ENCODE data around the gene CTIF. TPM values are rescaled to one million over a fixed set of nuclear protein-coding genes. Genes with fewer than 3 reads are reported as not detected.
"Not testable (repeated sequence)": the region's sequence is repeated elsewhere in the genome, so short reads cannot be mapped to it uniquely, and the experiment has no call there.

The CTIF gene
- total RNA-seq, 2 experiments from 2014 or later, result 0.06 to 0.38 TPM

GRCh38 chr18:48500517-48500916 lies 38.3 kb upstream of the CTIF start:
- ChIA-PET CTCF (ENCODE audit: unreplicated experiment) (no interaction called here), POLR2A (interaction anchor here (0.6 kb wide), 1 partner anchor 184 kb away, joined by 3 read pairs; no protein-coding TSS in a partner anchor)
- H3K27ac ChIP-seq (ENCODE audit: low read depth, low read length, poor library complexity, severe bottlenecking), result no peak overlapping the region
- no peak overlapping the region for H2AFZ ChIP-seq (ENCODE audit: low read length)
- DNase-seq (ENCODE audit: low spot score), result no peak
- intact Hi-C loops (cut with micrococcal nuclease; ENCODE audit: unreplicated experiment), result no loop called here
- TF ChIP-seq CTCF (conservative IDR thresholded peaks at IDR 0.05; ENCODE audit: low read length) (no peak), EZH2phosphoT487 (IDR thresholded peaks at IDR 0.05; ENCODE audit: borderline replicate concordance, low read depth, low read length) (no peak)
- no peaks in the 10 kb centered on the region for H3K4me1 ChIP-seq (ENCODE audit: insufficient read depth, low read length, poor library complexity, severe bottlenecking)
- H3K79me2 ChIP-seq (ENCODE audit: insufficient read depth, low read depth, low read length), result no peaks in the 10 kb centered on the region
- no peaks in the 10 kb centered on the region for H3K9me2 ChIP-seq (ENCODE audit: insufficient read depth, low read length)
- H3K36me3 ChIP-seq (ENCODE audit: insufficient read depth, low read length), result no peaks in the 10 kb centered on the region
- H3K9me3 ChIP-seq (ENCODE audit: low read length), result no peaks in the 10 kb centered on the region
- BruUV-seq (replicated peaks), result no TSS peak
- H3K4me3 ChIP-seq (ENCODE audit: low read depth, low read length, poor library complexity, severe bottlenecking), result no peak overlapping the region
- H3K4me2 ChIP-seq (ENCODE audit: low read length), result no peak overlapping the region
- no peaks in the 10 kb centered on the region for H4K20me1 ChIP-seq (ENCODE audit: insufficient read depth, low read length)

GRCh38 chr18:48502906-48503305 lies 35.9 kb upstream of the CTIF start:
- Histone ChIP-seq H4K20me1 (ENCODE audit: insufficient read depth, low read length) (no peaks in the 10 kb centered on the region), H3K27ac (ENCODE audit: low read depth, low read length, poor library complexity, severe bottlenecking) (no peak overlapping the region), H2AFZ (ENCODE audit: low read length) (no peak overlapping the region), H3K9me3 (ENCODE audit: low read length) (no peaks in the 10 kb centered on the region), H3K4me3 (ENCODE audit: low read depth, low read length, poor library complexity, severe bottlenecking) (no peak overlapping the region), H3K36me3 (ENCODE audit: insufficient read depth, low read length) (no peaks in the 10 kb centered on the region), H3K4me2 (ENCODE audit: low read length) (no peak overlapping the region), H3K9me2 (ENCODE audit: insufficient read depth, low read length) (no peaks in the 10 kb centered on the region), H3K4me1 (ENCODE audit: insufficient read depth, low read length, poor library complexity, severe bottlenecking) (no peaks in the 10 kb centered on the region), H3K79me2 (ENCODE audit: insufficient read depth, low read depth, low read length) (no peaks in the 10 kb centered on the region)
- ChIA-PET CTCF (ENCODE audit: unreplicated experiment) (no interaction called here), POLR2A (no interaction called here)
- BruUV-seq (replicated peaks), result no TSS peak
- no peak for TF ChIP-seq EZH2phosphoT487 (IDR thresholded peaks at IDR 0.05; ENCODE audit: borderline replicate concordance, low read depth, low read length)
- no peak for TF ChIP-seq CTCF (conservative IDR thresholded peaks at IDR 0.05; ENCODE audit: low read length)
- no peak for DNase-seq (ENCODE audit: low spot score)
- intact Hi-C loops (cut with micrococcal nuclease; ENCODE audit: unreplicated experiment), result no loop called here

- Histone ChIP-seq H3K36me3 (ENCODE audit: insufficient read depth, low read length) (no peaks in the 10 kb centered on the region), H3K9me2 (ENCODE audit: insufficient read depth, low read length) (no peaks in the 10 kb centered on the region), H3K4me1 (ENCODE audit: insufficient read depth, low read length, poor library complexity, severe bottlenecking) (no peaks in the 10 kb centered on the region), H3K27ac (ENCODE audit: low read depth, low read length, poor library complexity, severe bottlenecking) (no peak overlapping the region), H3K4me2 (ENCODE audit: low read length) (no peak overlapping the region), H3K79me2 (ENCODE audit: insufficient read depth, low read depth, low read length) (no peaks in the 10 kb centered on the region), H4K20me1 (ENCODE audit: insufficient read depth, low read length) (no peaks in the 10 kb centered on the region), H3K9me3 (ENCODE audit: low read length) (no peaks in the 10 kb centered on the region), H3K4me3 (ENCODE audit: low read depth, low read length, poor library complexity, severe bottlenecking) (no peak overlapping the region), H2AFZ (ENCODE audit: low read length) (no peak overlapping the region)
- no peak for DNase-seq (ENCODE audit: low spot score)
- BruUV-seq (replicated peaks), result no TSS peak
- ChIA-PET CTCF (ENCODE audit: unreplicated experiment) (no interaction called here), POLR2A (no interaction called here)
- intact Hi-C loops (cut with micrococcal nuclease; ENCODE audit: unreplicated experiment), result no loop called here
- TF ChIP-seq CTCF (conservative IDR thresholded peaks at IDR 0.05; ENCODE audit: low read length), result no peak
- no peak for TF ChIP-seq EZH2phosphoT487 (IDR thresholded peaks at IDR 0.05; ENCODE audit: borderline replicate concordance, low read depth, low read length)
These were observed 34.0 kb upstream of the CTIF start for GRCh38 chr18:48504819-48505218.

GRCh38 chr18:48506983-48507568 lies 31.8 kb upstream of the CTIF start:
- intact Hi-C loops (cut with micrococcal nuclease; ENCODE audit: unreplicated experiment); CTCF ChIA-PET (ENCODE audit: unreplicated experiment); H3K9me2 ChIP-seq (ENCODE audit: insufficient read depth, low read length); H3K27ac ChIP-seq (ENCODE audit: low read depth, low read length, poor library complexity, severe bottlenecking); POLR2A ChIA-PET; H3K4me1 ChIP-seq (ENCODE audit: insufficient read depth, low read length, poor library complexity, severe bottlenecking); H3K36me3 ChIP-seq (ENCODE audit: insufficient read depth, low read length); BruUV-seq (replicated peaks); H3K79me2 ChIP-seq (ENCODE audit: insufficient read depth, low read depth, low read length); H3K4me3 ChIP-seq (ENCODE audit: low read depth, low read length, poor library complexity, severe bottlenecking); H2AFZ ChIP-seq (ENCODE audit: low read length); DNase-seq (ENCODE audit: low spot score); H3K4me2 ChIP-seq (ENCODE audit: low read length); H3K9me3 ChIP-seq (ENCODE audit: low read length); H4K20me1 ChIP-seq (ENCODE audit: insufficient read depth, low read length): not testable (repeated sequence)

All from OCI-LY7 (cell line).